ENCODE measurements around the gene SUGCT. TPM values are rescaled to one million over a fixed set of nuclear protein-coding genes. Genes with fewer than 3 reads are reported as not detected.
"Not testable (repeated sequence)": the region's sequence is repeated elsewhere in the genome, so short reads cannot be mapped to it uniquely, and the experiment has no call there.

Gene SUGCT
- total RNA-seq, 1 donor from 2014 or later = 5.2 TPM

DNA sequence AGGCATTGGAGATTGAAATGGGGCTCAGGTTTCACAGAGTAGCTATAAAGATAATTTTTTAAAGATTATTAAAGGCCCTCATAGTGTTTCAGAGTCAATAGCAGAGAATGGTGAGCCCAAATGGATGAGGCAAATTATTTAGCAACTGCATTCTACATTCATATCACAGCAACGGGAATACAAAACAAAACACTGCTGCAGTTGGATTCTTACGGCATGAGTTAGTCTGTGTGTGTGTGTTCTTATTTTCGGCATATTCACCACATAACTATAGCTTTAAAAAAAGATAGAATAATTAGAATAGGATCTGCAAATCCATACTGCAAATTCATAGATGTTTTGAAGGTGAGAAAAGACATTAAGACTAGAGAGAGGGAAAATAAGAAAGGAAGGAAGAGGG is 66.0 kb downstream of the SUGCT start:
- peak; percentile 34 for DNase-seq

DNA sequence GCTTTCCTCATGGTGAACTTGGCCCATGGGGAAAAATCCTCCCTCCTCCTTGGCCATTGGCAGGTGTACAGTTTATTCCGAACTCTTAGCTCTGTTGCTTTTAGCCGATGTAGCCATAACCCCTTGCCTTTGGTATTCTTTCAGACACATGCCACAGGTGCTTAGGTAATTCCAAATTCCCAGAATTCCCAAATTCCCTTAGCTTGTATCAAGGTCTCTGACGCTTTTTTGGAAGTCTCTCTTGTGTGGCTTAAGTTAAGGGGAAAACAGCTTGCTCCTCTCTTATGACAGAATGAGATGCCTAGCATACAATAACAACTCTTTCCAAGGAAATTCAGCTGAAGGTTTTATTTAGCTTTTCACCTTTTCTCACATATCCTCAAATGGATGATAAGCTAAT is 68.0 kb downstream of the SUGCT start:
- DNase-seq = no peak

GRCh38 chr7:40204581-40204980 is 69.8 kb downstream of the SUGCT start:
- no peak for DNase-seq

DNA sequence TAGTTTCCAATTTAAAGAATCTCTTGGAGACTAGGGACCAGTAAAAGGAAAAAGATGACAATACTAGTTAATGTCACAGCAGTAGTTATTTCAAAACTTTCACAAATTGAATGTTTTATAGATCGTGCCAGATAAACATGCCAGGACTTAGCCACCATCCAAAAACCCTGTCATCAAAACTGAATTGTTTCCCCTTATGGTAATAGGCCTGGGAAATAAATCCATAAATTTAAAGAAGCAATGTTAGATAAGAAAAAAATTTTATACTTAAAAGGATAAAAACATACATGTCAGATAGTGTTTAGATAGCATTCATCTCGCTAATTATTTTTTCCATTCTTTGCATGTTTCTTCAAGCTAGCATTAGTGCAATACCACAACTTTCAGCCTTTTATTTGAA is 71.2 kb downstream of the SUGCT start:
- DNase-seq = no peak

GRCh38 chr7:40211276-40212003 is 76.6 kb downstream of the SUGCT start:
- DNase-seq = peak; percentile 11

DNA sequence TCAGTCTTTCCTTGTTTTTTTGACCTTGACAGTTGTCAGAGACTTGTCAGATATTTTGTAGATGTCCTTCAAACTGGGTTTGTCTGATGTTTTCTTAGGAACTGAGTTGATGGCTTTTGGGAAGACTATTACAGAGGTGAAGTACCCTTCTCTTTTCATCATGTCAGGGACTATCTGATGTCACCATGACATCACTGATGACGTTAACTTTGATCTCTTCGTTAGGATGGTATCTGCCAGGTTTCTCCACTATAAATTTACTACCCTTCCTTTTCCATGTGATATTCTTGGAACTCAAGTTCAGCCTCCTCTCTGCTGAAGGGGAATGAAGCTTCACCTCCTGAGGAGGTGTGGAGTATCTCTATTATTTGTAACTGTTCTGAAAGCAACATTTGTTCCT is 78.5 kb downstream of the SUGCT start:
- DNase-seq = no peak

GRCh38 chr7:40213856-40214255 is 79.1 kb downstream of the SUGCT start:
- no peak for DNase-seq

- not testable (repeated sequence) for DNase-seq
These were observed 83.8 kb downstream of the SUGCT start for GRCh38 chr7:40218612-40219011.

- no peak for DNase-seq
These were observed 85.1 kb downstream of the SUGCT start for GRCh38 chr7:40219917-40220316.

DNA sequence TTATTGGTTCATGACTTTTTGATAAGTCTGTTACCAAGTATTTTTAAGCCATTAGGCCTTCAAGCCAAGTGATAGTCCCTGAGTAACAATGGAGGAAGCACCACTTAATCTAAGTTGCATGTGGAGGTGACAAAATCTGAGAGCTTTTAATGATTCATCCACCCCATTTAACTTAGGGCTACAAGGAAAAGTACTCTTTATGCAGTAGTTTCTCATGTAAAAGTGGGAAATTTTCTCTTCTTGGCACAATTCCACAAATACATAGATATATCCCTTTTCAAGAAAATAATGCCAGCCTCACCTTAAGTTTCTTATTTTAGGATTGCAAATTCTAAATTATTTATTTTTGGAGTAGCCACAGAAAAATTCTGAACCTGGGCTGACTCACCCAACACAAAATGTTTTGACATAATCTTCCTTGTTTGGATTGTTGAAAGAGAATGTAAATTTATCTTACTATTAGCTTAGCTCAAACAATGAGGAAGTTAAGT is 85.7 kb downstream of the SUGCT start:
- DNase-seq = no peak

- DNase-seq = no peak
These were observed 87.0 kb downstream of the SUGCT start for GRCh38 chr7:40221836-40222235.

- DNase-seq = no peak
These were observed 88.8 kb downstream of the SUGCT start for GRCh38 chr7:40223451-40224127.

DNA sequence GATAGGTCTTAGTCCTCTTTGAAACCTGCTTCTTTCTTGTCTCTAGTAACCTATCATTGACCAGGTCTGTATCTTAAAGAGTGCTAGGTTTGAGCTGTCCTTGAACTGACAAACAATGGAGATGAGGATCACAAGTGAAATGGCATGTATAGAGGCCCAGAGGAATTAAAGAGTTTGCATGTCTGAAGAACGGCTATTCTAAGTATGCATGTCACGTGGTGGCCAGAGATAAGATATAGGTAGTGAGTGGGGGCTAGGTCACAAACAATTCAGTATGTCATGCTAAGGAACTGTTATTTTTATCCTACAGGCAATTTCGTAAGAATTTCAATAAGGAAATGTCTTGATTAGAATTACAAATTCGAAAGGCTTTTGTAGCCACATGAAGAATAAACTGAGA is 95.3 kb downstream of the SUGCT start:
- no peak for DNase-seq

DNA sequence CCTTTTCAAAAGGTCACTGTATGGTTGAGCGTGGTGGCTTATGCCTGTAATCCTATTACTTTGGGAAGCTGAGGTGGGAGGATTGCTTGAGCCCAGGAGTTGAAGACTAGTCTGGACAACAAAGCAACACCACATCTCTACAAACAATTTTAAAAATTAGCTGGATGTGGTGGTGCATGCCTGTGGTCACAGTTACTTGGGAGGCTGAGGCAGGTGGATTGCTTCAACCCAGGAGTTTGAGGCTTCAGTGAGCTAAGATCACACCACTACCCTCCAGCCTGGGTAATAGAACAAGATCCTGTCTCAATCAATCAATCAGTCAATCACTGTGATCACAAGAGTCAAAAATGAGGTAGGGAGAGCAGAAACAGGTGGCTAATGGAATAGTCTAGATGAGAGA is 97.0 kb downstream of the SUGCT start:
- DNase-seq = no peak

- DNase-seq = peak; percentile 36
These were observed 97.6 kb downstream of the SUGCT start for GRCh38 chr7:40232242-40232893.

DNA sequence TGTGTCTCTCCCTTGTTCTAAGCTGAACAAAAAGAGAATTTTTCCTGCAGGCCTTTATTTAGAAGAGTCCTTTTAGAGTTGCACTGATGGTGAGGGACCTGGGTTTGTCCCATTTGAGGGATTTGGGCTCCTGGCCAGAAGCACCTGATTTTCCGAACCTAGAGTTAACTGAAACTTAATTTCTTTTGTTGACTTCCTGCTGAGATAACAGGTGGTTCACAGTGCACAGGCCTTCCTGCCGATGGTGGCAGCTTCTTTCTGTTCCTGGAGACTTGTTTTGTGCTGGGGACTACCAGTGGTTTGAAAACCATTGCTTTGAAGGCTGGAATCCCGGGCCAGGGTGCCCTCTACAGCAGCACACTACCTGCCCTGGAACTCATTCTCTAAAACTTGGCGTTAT is 99.2 kb downstream of the SUGCT start:
- no peak for DNase-seq

DNA sequence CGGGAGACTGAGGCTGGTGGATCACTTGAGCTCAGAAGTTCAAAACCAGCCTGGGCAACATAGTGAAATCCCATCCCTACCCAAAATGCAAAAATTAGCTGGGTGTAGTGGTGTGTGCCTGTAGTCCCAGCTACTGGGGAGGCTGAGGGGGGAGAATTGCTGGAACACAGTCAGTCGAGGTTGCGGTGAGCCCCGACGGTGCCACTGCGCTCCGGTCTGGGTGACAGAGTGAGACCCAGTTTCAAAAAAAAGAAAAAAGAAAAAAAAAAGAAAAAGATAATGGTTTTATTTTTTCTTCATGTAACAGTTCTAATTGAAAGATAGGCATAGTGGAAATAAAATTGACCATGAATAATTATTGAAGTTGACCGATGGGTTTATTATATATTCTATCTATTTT is 99.9 kb downstream of the SUGCT start:
- no peak for DNase-seq

DNA sequence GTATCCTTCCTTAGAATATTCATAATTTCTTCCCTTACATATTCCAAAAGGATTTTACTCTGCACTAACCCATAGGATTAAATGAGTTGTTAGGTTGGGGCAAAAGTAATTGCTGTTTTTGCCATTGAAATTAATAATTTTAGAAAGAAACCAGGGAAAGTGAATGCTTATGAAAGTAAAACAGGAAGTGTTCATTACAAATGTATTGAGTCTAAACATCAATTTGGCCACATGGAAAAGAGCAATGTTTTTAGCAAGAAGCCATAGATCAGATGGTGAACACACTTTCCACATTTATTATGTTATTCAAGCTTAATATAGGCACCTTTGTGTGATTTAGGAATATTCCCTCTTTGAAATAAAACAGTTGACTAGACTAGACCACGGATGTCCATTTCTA is 102.9 kb downstream of the SUGCT start:
- no peak for DNase-seq

- DNase-seq = no peak
These were observed 105.0 kb downstream of the SUGCT start for GRCh38 chr7:40239755-40240303.

- no peak for DNase-seq
These were observed 108.3 kb downstream of the SUGCT start for GRCh38 chr7:40243076-40243475.

DNA sequence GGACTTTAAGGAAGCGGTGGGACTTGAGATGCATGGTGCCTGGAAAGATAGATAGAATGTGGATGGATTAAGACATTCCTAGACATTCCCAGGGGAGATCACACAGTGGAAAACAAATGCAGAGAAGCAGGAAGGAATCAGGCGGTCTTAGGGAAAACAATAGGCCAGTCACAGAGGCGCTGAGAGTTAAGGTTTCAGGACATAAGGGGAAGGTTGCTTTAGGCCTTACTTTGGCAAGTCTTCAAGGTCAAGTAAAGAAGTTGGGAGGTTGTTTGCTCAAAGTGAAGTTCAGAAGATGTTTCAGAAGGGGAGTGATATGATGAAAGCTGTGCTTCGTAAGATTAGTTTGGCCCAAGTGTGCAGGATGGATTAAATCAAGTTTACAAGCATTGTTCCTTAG is 109.4 kb downstream of the SUGCT start:
- no peak for DNase-seq

DNA sequence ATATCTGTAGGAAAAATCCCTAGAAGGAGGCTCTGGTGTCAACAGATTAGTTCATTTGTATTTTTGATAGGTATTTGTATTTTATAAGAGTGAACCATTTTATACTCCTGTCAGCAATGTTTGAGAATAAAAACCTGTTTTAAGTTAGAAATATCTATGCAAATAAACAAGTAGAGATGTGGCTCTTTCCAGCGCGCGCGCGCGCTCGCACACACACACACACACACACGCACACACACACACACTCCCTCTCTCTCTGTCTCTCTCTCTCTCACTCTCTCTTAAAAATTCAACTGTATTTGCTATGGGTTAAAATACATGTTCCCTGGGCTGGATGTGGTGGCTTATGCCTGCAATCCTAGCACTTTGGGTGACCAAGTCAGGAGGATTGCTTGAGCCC is 113.9 kb downstream of the SUGCT start:
- DNase-seq = no peak

- DNase-seq = not testable (repeated sequence)
These were observed 118.6 kb downstream of the SUGCT start for GRCh38 chr7:40253444-40253843.

Measured in skin of body (tissue), 2 donors.